NAMALWA (cell line): ENCODE data around the gene UVSSA.

ENCODE experiments used
- DNase-seq: peaks from one replicate; pipeline ENCODE4 v3.0.0-alpha.2; 2015; ENCODE audit warnings: low spot score

Gene UVSSA

GRCh38 chr4:1346781-1347409, at the start of gene UVSSA:
UVSSA (plus strand) TSS chr4:1347208; CDS start chr4:1348092, 884 bp downstream.
- peak; percentile 99 for DNase-seq

- DNase-seq, result no peak
Observed at GRCh38 chr4:1297456-1298325, 49.3 kb upstream of the UVSSA start.

GRCh38 chr4:1298461-1298860, 48.5 kb upstream of the UVSSA start:
- DNase-seq, result no peak

GRCh38 chr4:1299301-1299860, 47.6 kb upstream of the UVSSA start:
- DNase-seq, result no peak

- no peak for DNase-seq
Observed at GRCh38 chr4:1300466-1301455, 46.2 kb upstream of the UVSSA start.

GRCh38 chr4:1302159-1302558, 44.8 kb upstream of the UVSSA start:
- DNase-seq, result no peak

- DNase-seq, result no peak
Observed at GRCh38 chr4:1305261-1305711, 41.7 kb upstream of the UVSSA start.

GRCh38 chr4:1305781-1306455, 41.1 kb upstream of the UVSSA start:
- DNase-seq, result no peak

- no peak for DNase-seq
Observed at GRCh38 chr4:1307951-1308735, 38.9 kb upstream of the UVSSA start.

- peak; percentile 46 for DNase-seq
Observed at GRCh38 chr4:1309261-1310010, 37.6 kb upstream of the UVSSA start.

- no peak for DNase-seq
Observed at GRCh38 chr4:1310031-1310795, 36.8 kb upstream of the UVSSA start.

GRCh38 chr4:1310796-1311631, 36.0 kb upstream of the UVSSA start:
- DNase-seq, result no peak

- DNase-seq, result no peak
Observed at GRCh38 chr4:1312821-1313640, 34.0 kb upstream of the UVSSA start.

- DNase-seq, result no peak
Observed at GRCh38 chr4:1315306-1315705, 31.7 kb upstream of the UVSSA start.

- no peak for DNase-seq
Observed at GRCh38 chr4:1315836-1316536, 31.0 kb upstream of the UVSSA start.

- DNase-seq, result no peak
Observed at GRCh38 chr4:1316537-1317168, 30.4 kb upstream of the UVSSA start.
